GM19324 (cell line): ENCODE data around the gene TMC1.

ENCODE experiments used
- ATAC-seq: cut with Tn5 transposase; IDR thresholded peaks from one replicate; pipeline ENCODE4 v1.9.1; 2021; ENCODE audit warnings: mild to moderate bottlenecking, moderate library complexity; ENCODE audit not compliant: unreplicated experiment, low FRiP score

TMC1 gene

DNA sequence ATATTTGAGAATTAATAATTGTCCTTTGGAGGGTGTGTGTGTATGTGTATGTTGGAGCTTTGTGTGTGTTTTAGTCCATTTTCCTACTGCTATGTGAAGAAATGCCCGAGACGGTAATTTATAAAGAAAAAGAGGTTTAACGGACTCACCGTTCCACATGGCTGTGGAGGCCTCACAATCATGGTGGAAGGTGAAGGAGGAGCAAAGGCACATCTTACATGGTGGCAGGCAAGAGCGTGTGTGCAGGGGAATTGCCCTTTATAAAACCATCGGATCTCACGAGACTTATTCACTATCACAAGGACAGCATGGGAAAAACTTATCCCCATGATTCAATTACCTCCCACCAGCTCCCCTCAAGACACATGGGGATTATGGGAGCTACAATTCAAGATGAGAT lies 44.1 kb downstream of the TMC1 start:
- ATAC-seq = no peak

DNA sequence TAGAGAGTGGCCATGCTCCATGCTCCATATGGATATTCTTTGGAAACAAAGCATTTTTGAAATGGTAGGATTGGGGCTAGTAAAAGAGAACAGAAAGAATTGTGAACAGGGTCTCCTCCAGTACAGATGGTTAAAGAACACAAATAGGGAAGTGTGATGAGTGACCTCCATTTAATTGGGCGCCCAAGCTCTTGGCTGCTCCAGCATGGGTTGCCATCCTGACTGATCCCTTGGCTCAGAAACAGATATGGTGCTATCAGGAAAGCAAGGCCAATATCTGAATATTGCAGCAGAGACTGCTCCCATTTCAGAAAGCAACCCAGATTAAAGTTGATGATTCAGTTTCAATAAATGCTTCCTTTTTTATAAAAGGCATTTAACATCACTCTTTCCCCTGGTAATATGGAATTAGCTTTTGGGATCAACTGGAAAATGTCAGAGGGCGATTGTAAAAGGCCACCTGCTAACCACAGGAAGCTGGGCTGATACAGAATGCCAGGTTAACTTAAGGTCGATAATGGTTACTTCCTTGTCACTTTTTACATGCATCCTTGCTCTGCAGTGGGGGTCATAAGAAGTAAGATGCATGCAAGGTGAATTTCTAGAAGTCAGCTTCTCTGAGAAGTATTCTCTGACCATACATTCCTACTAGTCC lies 52.9 kb downstream of the TMC1 start:
- no peak for ATAC-seq

DNA sequence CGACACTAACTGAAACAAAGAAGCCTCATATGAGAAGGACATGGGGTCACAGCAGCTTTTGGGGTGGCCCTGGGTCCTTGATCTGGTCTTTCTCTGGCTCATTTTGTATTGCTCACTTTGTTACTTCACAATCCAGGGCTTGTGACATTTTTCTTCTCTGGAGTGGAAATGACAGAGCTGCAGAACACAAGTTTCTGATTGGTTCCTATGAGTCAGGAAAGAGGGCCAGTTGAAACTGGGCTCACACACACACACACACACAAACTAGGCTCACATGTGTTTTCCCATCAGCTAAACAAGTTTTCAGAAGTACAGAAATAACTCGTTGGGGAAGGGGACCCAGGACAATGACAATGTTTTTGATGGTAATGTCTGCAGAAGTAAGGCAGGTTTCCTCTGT lies 54.3 kb downstream of the TMC1 start:
- no peak for ATAC-seq

DNA sequence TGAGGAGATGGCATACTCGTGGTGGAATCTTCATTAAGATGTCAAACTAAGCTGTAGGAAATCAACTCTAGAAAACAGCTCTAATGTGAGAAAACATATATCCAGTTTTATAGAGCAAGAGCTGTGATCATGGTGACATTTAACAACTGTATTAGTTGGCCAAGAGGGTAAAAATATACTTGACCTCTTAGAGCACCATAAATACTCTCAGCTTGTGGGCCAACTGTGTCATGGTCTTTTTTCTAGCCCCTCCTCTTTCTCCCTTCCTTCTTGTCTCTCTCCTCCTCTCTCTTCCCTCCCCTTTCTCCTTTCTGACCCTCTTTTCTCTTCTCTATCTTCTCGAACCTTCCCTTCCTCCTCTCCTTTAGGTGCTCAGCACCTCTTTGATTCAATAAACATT lies 54.7 kb downstream of the TMC1 start:
- no peak for ATAC-seq

DNA sequence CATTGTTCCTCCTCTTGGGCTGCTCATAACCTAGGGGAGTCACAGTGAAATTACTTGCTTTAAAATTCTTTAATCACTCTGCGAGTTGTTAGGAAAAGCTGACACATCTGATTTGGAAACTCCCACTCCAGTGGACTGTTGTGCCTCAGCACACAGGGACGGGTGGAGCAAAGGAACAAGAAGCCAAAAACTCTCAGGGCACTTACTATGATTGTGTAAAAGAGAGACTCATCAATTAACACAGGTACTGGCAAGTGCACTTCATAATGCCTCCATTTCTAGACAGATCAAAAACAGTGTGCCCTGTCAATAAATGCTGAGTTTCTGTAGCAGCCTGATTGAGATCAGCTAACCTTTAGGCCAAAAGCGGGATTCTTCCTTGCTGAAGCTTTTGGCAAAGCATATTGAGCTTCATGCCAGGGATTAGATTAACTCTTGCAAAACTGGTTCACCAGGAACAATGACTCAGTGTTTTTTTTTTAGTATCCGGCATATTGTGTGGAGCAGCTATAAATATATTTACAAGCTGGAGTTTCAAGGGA lies 55.9 kb downstream of the TMC1 start:
- no peak for ATAC-seq

DNA sequence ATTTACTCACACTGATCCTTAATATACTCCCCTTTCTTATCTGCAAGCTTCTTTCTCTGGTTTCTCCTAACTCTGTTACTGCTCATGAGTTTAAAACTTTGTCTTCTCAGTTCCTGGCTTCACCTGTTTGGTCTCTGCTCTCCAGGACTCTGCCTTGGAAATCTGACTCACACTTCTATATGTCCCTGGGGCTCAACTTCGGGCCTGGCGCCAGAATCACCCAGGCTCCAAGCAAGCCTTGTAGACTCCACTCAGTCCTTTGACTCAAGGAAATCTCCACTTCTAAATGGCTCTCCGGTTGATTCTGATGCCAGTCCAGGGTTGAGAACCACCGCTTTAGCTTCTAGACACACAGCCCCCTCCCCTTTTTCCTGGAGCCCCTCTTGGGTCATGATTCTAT lies 57.8 kb downstream of the TMC1 start:
- no peak for ATAC-seq

DNA sequence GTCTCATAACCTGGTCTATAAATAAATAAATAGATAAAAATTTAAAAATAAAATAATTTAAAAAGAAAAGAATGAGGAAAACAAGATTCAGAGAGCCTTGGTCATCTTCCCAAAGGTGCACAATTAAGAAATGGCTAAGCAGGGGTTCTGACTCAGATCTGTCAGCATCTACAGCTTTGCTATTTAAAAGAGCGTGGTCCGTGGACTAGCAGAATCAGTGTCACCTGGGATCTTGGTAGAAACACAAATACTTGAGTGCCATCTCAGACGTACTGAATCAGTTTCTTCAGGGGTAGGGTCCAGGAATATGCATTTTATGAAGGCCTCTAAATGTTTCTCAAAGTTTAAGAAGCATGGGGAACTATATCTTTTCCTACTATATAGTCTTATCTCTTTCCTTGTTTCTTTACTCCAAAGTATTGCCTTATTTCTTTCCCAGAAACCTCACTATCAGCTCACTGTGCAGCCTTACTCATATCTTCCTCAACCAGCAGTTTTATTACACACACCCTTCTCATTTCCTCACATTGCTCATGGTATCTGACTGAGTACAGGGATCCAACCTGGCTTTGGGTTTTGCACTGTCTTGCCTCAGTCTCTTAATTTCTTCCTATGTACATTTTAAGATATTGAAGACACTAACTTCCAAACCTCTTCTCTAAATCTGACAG lies 58.6 kb downstream of the TMC1 start:
- ATAC-seq = no peak

DNA sequence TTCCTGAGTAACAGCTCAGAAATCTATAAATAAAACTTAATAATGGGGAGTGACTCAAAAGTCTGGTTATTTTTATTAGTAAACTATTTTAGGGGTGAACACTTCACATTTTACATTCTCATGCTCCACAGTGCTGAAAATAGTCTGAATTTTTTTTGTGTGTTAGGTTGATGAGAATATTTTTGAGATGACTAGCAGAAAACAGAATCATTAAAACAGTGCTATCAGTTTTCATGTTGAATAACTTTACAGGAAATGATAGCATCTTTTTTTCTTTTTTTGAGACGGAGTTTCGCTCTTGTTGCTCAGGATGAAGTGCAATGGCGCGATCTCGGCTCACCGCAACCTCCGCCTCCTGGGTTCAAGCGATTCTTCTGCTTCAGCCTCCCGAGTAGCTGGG lies 60.3 kb downstream of the TMC1 start:
- no peak for ATAC-seq

DNA sequence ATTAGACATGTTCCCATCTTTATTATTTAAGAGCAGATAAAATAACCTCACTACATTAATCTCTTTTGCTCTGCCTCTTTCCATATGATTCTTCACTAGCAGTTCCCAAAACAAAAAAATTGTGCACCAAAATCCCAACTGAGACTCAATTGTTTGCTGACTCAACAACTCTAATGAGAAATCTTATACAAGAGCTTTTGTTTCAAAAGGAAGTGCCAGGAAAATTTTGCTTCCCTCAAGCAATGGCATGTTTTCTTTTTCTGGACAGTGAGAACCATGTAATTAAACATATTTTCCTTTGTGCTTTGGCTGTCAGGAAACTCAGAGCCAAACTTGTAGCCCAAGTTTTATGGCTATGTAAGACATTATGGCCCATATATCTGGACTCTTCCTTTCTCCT lies 62.0 kb downstream of the TMC1 start:
- ATAC-seq = no peak

DNA sequence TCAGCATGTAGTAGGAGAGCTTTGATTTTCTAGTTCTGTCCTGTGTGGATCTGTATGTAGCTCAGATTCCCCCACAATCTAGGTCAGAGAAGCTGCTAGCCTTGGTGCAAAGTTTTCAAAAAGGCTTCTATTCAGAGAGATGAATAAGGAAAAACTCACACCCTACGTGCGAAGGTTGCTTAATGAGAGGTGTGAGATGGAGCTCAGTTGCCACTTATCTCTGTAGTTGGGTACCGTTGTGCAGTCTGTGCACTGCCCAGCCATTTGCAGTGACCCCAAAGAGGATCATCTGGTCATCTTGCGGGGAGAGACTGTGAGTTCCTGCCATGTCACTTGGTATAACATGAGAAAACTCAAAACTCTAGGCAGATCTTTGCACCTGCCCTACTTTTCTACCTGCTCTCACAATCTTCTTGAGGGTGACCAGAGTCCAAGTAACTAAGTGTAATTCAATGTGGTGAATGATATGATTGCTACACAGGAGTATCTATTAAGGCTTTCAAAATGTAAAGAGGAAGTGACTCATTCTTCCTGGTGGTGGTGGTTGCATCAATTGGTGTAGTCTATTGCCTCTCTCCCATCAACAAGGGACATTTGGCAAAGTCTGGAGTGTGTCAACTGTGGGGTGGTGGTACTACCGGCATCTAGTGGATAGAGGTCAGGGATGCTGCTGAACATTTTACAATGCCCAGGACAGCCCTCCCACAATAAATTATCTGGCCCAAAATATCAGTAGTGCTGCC lies 65.2 kb downstream of the TMC1 start:
- no peak for ATAC-seq

DNA sequence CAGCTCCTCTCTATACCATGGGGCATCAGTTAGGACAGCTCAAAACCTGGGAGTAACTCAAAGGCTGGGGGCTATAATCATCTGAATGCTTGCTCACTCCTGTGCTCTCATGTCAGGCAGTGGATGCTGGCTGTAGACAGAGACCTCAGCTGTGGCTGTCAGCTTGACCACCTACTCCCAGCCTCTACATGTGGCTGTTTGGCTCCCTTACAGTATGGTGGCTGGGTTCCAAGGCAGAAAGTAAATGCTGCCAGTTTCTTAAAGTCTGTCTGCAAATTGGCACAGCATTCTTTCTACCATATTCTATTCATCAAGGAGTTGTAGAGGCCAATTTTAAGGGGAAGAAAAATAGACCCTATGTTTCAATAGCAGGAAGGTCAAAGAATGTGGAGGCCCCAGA lies 66.9 kb downstream of the TMC1 start:
- no peak for ATAC-seq

DNA sequence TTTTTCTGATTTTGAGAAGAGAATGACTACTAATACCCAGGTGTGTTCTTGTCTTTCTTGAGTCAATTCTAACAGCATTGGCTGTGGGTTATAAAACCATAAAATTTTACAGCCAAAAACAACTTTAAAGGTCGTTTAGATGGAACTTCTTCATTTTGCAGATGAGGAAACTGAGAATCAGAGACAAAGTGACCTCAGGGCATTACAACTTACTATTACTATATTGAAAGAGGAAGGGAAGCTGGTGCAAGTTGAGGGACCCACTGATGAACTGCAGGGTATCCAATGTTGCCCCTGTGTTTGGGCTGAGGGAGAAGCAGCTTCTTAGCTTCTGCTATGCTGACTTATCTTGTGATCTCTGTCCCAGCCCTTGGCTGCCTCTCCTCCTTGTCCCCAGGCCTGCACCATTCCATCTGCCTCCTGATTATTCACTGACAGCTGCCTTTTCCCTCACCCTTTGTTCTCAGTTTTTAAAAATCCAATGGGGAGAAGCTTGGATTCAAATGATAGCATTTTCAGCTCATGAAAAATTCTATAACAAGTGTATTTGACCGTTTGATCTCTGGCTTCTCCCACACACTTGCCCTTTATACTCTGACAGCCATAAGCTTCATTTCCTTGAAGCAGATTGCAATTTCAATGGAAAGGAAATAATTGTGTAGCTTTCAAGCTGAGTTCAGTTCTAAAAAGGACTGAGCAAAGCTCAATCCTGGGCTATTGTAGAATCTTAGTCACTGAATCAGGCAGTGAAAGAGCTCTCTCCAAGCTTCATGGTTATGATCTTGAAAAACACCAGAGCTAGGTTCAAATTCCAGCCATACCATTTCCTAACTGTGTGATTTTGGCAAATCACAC lies 68.5 kb downstream of the TMC1 start:
- no peak for ATAC-seq

DNA sequence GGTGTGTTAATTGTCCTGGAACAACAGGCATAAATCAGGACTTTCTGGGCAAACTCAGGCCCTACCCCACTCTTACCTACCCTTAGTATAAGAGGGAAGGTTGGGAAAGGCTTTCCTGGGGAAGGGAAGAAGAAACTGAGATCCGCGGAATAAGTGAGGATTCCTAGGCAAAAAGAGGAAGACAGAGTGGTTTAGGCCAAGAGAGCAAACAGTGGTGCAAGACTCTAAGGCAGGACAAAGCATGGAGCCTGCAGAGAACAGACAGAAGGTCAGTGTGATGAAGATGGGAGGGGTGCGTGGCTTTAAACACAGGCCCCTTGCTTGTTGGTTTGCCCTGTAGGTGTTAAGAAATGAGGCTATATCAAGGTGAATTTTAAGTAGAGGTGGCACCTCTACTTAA lies 69.4 kb downstream of the TMC1 start:
- no peak for ATAC-seq

DNA sequence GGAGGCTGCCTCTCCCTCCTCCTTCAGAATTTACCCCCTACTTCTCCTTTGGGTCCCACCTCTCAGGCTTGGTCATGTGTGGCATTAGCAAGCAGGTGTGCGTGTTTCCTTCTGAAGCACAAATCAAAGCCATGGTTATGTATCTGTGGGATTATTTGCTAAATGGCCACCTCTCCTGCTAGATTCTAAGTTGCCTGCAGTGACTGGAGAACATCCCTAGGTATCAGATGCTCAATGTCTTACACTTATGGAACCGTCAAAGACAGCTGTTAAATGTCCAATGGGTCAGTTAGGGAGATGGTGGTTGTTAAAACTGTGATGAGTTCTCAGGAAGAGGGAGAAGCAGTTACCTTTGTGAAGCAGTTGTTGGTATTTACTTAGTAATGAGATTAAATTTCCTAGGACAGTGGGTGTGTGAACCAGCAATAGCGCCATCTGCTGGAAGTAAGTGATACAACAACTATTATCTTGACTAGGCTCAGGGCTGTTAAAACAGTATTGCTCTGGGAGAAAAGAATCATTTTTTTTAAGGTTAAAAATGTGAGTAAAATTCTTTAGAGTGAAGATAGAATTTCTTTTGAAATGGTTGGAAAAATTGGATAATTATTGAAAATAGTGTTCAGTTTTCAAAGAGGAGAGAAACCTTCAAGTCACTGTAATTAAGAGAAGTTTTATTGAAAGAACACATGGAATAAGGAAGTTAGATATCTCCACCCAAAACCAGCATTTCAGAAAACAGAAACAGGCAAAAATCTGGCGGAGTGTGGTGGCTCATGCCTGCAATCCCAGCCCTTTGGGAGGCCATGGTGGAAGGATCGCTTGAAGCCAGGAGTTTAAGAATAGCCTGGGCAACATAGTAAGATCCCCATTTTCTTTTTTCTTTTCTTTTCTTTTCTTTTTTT lies 71.3 kb downstream of the TMC1 start:
- no peak for ATAC-seq

DNA sequence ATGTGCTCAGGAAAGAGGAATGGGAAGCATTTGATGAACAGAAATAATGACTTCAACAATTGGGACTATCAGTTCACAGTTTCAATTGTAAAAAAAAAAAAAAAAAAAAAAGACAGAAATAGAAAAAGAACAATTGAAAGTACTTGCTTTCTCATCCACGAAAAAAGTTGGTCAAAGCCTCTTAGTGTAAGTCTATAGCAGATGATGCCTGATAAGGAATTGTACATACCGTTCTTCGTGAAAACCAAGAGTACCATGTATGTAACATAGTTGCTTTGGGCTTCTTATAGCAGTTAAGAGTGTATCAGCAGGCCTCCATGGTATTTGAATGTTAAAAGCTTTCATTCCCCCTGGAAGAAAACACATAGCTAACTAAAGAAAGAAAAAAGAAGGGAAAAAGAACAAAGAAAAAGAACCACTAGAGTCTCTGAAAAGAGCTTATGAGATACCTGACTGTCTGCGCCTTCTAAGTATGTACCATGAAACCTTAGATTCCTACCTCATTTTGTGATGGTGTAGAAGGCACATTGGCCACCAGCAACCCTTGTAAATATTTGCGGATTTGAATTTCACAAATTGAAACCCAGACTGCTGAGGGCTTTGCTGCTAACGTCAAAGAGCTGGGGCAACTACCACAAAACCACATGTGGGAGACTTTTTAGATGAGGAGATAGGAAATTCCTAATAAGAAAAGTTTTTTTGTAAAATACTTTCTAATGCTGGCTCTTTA lies 75.2 kb downstream of the TMC1 start:
- ATAC-seq = no peak

DNA sequence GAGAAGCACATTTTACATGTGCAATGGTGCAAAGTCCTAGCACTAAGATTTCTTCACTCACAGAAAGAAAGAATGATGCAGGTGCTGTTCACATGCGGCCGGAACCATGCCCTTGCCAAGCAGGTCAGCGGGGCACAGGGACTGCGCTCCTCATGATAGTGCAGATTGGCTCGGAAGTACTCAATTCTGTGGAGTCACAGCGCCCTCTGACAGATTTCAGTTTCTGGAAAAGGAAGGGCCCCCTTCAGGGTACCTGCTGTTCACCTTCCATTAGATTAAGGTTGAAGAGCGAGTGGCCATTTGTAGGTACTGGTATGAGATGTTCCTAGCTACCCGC lies 75.7 kb downstream of the TMC1 start:
- no peak for ATAC-seq

DNA sequence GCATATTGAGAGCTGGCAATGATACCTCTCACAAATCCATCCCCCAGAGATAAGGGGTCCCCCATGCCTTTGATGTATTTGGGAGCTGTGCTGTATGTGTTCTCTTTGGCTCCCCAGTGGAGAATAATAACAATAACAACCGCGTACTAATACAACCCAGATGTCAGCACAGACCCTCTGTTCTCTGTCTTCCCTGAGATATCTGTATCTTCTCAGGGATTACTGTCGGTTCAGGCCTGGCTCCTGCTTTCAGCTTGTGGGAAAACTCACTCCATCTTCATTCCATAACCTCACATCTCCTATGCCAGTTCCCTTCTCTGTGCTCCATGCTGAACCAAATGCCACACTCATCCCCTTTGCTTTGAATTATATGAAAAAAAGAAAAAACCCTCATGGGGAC lies 76.2 kb downstream of the TMC1 start:
- no peak for ATAC-seq

DNA sequence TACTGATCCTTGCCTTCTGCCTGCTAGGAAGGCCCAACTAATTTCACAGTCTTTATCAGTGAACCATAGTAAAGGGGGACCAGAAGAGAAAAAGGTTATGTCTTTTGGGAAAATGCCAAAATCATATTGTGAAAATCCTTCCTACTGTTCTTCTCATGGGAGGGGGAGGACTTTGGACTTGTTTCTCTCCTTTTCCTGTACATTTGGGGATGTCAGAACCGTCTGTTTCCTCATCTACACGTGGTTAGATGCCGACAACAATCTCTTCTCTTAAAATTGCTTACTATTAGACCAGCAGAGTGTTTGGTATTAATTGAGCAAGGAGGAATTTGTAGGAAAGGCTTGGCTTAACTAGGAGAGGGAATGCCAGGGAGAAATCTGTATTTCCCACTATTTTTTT lies 77.2 kb downstream of the TMC1 start:
- ATAC-seq = no peak

DNA sequence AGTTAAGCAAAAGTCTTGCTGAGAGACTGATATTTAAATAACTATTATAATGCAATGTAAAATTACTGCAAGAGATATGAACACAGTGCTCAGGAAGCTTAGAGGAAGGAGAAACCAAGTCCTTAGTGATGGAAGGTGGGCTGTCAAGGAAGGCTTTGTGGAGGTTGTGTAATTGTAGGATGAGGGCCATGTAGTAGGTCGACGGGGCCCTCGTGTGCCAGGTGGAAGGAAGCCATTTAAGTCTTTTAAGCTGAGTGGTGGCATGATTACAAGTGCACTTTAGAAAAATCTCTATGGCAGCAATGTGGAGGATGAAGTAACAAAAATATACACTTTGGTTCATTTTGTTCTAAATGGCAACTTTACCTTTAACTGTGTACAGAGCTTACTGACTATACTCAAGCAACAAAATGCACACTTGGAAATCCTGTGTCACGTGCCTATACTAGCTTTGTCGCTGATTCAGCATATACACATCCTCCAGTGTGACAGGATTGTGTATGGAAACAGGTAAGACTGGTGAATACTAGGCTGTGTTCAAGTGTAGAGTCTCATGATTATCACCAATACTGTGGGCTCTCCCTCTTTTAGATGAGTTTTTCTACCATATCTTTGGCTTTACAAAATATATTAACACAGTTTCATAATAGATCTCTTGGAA lies 78.6 kb downstream of the TMC1 start:
- no peak for ATAC-seq
